Mesodermal cell (in vitro differentiated cells): ENCODE results near the gene CCDC148.

Experiments used
- H3K27ac ChIP-seq: 2 replicates; pipeline ENCODE4 v1.7.0; 2013; ENCODE audit warnings: mild to moderate bottlenecking, low read depth, low read length, moderate library complexity; ENCODE audit not compliant: severe bottlenecking
- H3K36me3 ChIP-seq: 2 replicates; pipeline ENCODE4 v1.7.1; 2013; ENCODE audit warnings: mild to moderate bottlenecking, low read length, moderate library complexity; ENCODE audit not compliant: control insufficient read depth, insufficient read depth
- H3K4me1 ChIP-seq: one replicate; pipeline ENCODE4 v1.7.1; 2013; ENCODE audit warnings: mild to moderate bottlenecking, low read length; ENCODE audit not compliant: insufficient read depth, control insufficient read depth, poor library complexity, severe bottlenecking
- H3K4me3 ChIP-seq: 2 replicates; pipeline ENCODE4 v1.7.0; 2013; ENCODE audit warnings: low read length, control low read depth, mild to moderate bottlenecking; ENCODE audit not compliant: insufficient read depth, poor library complexity, severe bottlenecking; ENCODE audit errors: extremely low read depth
- H3K9me3 ChIP-seq: 2 replicates; pipeline ENCODE4 v1.7.1; 2013; ENCODE audit warnings: mild to moderate bottlenecking, low read length, moderate library complexity; ENCODE audit not compliant: control insufficient read depth
- WGBS, 2 experiments: methylation state at CpG; one replicate each; pipeline ENCODE4 v1.1.5; 2013; ENCODE audit warnings: missing lambda C conversion rate in 2 of 2; ENCODE audit not compliant: insufficient coverage in 2 of 2; 5-methylcytosine and 5-hydroxymethylcytosine counted together

Gene CCDC148

GRCh38 chr2:158125756-158126498 lies 330.6 kb downstream of the CCDC148 start:
- no peak overlapping the region for H3K27ac ChIP-seq
- H3K4me1 ChIP-seq = no peaks in the 10 kb centered on the region
- H3K36me3 ChIP-seq = no peaks in the 10 kb centered on the region
- H3K9me3 ChIP-seq = no peaks in the 10 kb centered on the region
- WGBS, 2 experiments = 75 to 92% methylated on average over 1 to 4 of the region's 5 CpGs
- no peak overlapping the region for H3K4me3 ChIP-seq

- Histone ChIP-seq H3K4me1 (no peaks in the 10 kb centered on the region), H3K9me3 (no peaks in the 10 kb centered on the region), H3K27ac (no peak overlapping the region), H3K4me3 (no peak overlapping the region), H3K36me3 (no peaks in the 10 kb centered on the region)
- WGBS, 2 experiments = 80 to 85% methylated on average over 1 to 2 of the region's 2 CpGs
Measured at GRCh38 chr2:158124896-158125295, 331.7 kb downstream of the CCDC148 start.
